ENCODE measurements around the gene MAP3K20. TPM values are rescaled to one million over a fixed set of nuclear protein-coding genes. Genes with fewer than 3 reads are reported as not detected.

Gene MAP3K20
- polyA plus RNA-seq, 1 of the 3 experiments (the other 2 are of a cell fraction): 8.5 TPM

- ChIA-PET CTCF (no interaction called here), POLR2A (no interaction called here)
- no peak overlapping the region for H3K9ac ChIP-seq
- H3F3A ChIP-seq (replicated peaks; ENCODE audit: insufficient read depth): no peaks in the 10 kb centered on the region
- 74% methylated on average over 6 of the region's 6 CpGs for WGBS (ENCODE audit: low lambda C conversion rate)
- no peaks in the 10 kb centered on the region for H3K27me3 ChIP-seq (ENCODE audit: insufficient read depth)
- H3K4me2 ChIP-seq: no peak overlapping the region
- H3K79me2 ChIP-seq (ENCODE audit: insufficient read depth): no peaks in the 10 kb centered on the region
- no peak for DNase-seq
- no peaks in the 10 kb centered on the region for H4K20me1 ChIP-seq (ENCODE audit: insufficient read depth)
- H3K36me3 ChIP-seq (replicated peaks in 1 of 2; ENCODE audit: control insufficient read depth in 1 of 2, insufficient read depth in 2 of 2, low read length in 1 of 2): no peaks in the 10 kb centered on the region
- no peak overlapping the region for H3K27ac ChIP-seq (ENCODE audit: low read depth in 2 of 2, low read length in 1 of 2)
- no peaks in the 10 kb centered on the region for H3K9me3 ChIP-seq
- no peak for TF ChIP-seq MAX (IDR thresholded peaks at IDR 0.05; ENCODE audit: low read depth)
- TF ChIP-seq MXI1 (IDR thresholded peaks at IDR 0.05; ENCODE audit: low read depth, low read length): no peak
- no peak for TF ChIP-seq SMC3 (IDR thresholded peaks at IDR 0.05; ENCODE audit: low read depth, low read length)
- TF ChIP-seq YY1 (IDR thresholded peaks at IDR 0.05; ENCODE audit: low read depth): no peak
- TF ChIP-seq TEAD4 (IDR thresholded peaks at IDR 0.05; ENCODE audit: borderline replicate concordance, insufficient read depth): no peak
- TF ChIP-seq EP300 (IDR thresholded peaks at IDR 0.05; ENCODE audit: borderline replicate concordance in 1 of 2, low read depth in 1 of 2, low read length in 1 of 2): no peak
- TF ChIP-seq EZH2phosphoT487 (IDR thresholded peaks at IDR 0.05; ENCODE audit: borderline replicate concordance, low read depth): no peak
- no peak for TF ChIP-seq NFIC (IDR thresholded peaks at IDR 0.05; ENCODE audit: borderline replicate concordance)
- TF ChIP-seq IRF3 (IDR thresholded peaks at IDR 0.05; ENCODE audit: low read depth, low read length): no peak
- no peak for TF ChIP-seq TAF1 (IDR thresholded peaks at IDR 0.05; ENCODE audit: borderline replicate concordance, low read depth, low read length)
- no peak for TF ChIP-seq JUND (IDR thresholded peaks at IDR 0.05)
- TF ChIP-seq GABPA (IDR thresholded peaks at IDR 0.05; ENCODE audit: low read depth): no peak
- TF ChIP-seq REST (IDR thresholded peaks at IDR 0.05; ENCODE audit: low read depth, low read length): no peak
- TF ChIP-seq MEF2A (IDR thresholded peaks at IDR 0.05; ENCODE audit: borderline replicate concordance, low read depth): no peak
- H2AFZ ChIP-seq (ENCODE audit: low read depth): no peak overlapping the region
- no peaks in the 10 kb centered on the region for H3K9me2 ChIP-seq
- H3K4me1 ChIP-seq (ENCODE audit: control insufficient read depth in 1 of 2, insufficient read depth in 2 of 2, low read depth in 1 of 2, low read length in 1 of 2): no peaks in the 10 kb centered on the region
- no peak overlapping the region for H3K4me3 ChIP-seq (ENCODE audit: low read depth in 2 of 2, low read length in 1 of 2)
These were observed 214.9 kb downstream of the MAP3K20 start for GRCh38 chr2:173290518-173290917.

GRCh38 chr2:173291412-173291811 is 215.8 kb downstream of the MAP3K20 start:
- Histone ChIP-seq H3K27me3 (ENCODE audit: insufficient read depth) (no peaks in the 10 kb centered on the region), H2AFZ (ENCODE audit: low read depth) (no peak overlapping the region), H3K27ac (ENCODE audit: low read depth in 2 of 2, low read length in 1 of 2) (no peak overlapping the region), H3K9me2 (no peaks in the 10 kb centered on the region), H3K4me2 (no peak overlapping the region), H3K79me2 (ENCODE audit: insufficient read depth) (no peaks in the 10 kb centered on the region), H3K9ac (no peak overlapping the region), H4K20me1 (ENCODE audit: insufficient read depth) (no peaks in the 10 kb centered on the region), H3K9me3 (no peaks in the 10 kb centered on the region), H3K36me3 (replicated peaks in 1 of 2; ENCODE audit: control insufficient read depth in 1 of 2, insufficient read depth in 2 of 2, low read length in 1 of 2) (no peaks in the 10 kb centered on the region), H3K4me3 (ENCODE audit: low read depth in 2 of 2, low read length in 1 of 2) (no peak overlapping the region), H3F3A (replicated peaks; ENCODE audit: insufficient read depth) (no peaks in the 10 kb centered on the region), H3K4me1 (ENCODE audit: control insufficient read depth in 1 of 2, insufficient read depth in 2 of 2, low read depth in 1 of 2, low read length in 1 of 2) (no peaks in the 10 kb centered on the region)
- ChIA-PET CTCF (no interaction called here), POLR2A (no interaction called here)
- TF ChIP-seq RXRA (IDR thresholded peaks at IDR 0.05; ENCODE audit: borderline replicate concordance, low read depth): no peak
- no peak for TF ChIP-seq TEAD4 (IDR thresholded peaks at IDR 0.05; ENCODE audit: borderline replicate concordance, insufficient read depth)
- no peak for TF ChIP-seq SMC3 (IDR thresholded peaks at IDR 0.05; ENCODE audit: low read depth, low read length)
- TF ChIP-seq GABPA (IDR thresholded peaks at IDR 0.05; ENCODE audit: low read depth): no peak
- no peak for TF ChIP-seq REST (IDR thresholded peaks at IDR 0.05; ENCODE audit: low read depth, low read length)
- TF ChIP-seq POLR2AphosphoS5 (IDR thresholded peaks at IDR 0.05; ENCODE audit: low read depth, low read length): no peak
- TF ChIP-seq EZH2phosphoT487 (IDR thresholded peaks at IDR 0.05; ENCODE audit: borderline replicate concordance, low read depth): no peak
- TF ChIP-seq FOSL2 (IDR thresholded peaks at IDR 0.05; ENCODE audit: borderline replicate concordance, low read depth): no peak
- no peak for TF ChIP-seq MXI1 (IDR thresholded peaks at IDR 0.05; ENCODE audit: low read depth, low read length)
- TF ChIP-seq FOXJ3 (CRISPR knock-in tag; IDR thresholded peaks at IDR 0.05): no peak
- no peak for TF ChIP-seq NRF1 (IDR thresholded peaks at IDR 0.05; ENCODE audit: low read depth, low read length)
- WGBS (ENCODE audit: low lambda C conversion rate): 77% methylated on average over 2 of the region's 4 CpGs
- DNase-seq: no peak

Data from SK-N-SH (cell line).